Globus pallidus (tissue), 1 donor: ENCODE data around the gene SNX32.

Experiments
- DNase-seq: peaks from one replicate; pipeline ENCODE4 v3.0.0-alpha.2; 2015; ENCODE audit warnings: low spot score

SNX32 gene

GRCh38 chr11:65797711-65798110 is 36.1 kb upstream of the SNX32 start:
- DNase-seq: no peak

GRCh38 chr11:65798882-65799281 is 34.9 kb upstream of the SNX32 start:
- DNase-seq: no peak

- no peak for DNase-seq
Measured at GRCh38 chr11:65801153-65801987, 32.4 kb upstream of the SNX32 start.

GRCh38 chr11:65802841-65803240 is 30.9 kb upstream of the SNX32 start:
- DNase-seq: no peak

- no peak for DNase-seq
Measured at GRCh38 chr11:65803797-65804492, 29.8 kb upstream of the SNX32 start.

GRCh38 chr11:65806979-65807378 is 26.8 kb upstream of the SNX32 start:
- DNase-seq: no peak

- no peak for DNase-seq
Measured at GRCh38 chr11:65808744-65809341, 24.9 kb upstream of the SNX32 start.

GRCh38 chr11:65809496-65809895 is 24.3 kb upstream of the SNX32 start:
- no peak for DNase-seq

- no peak for DNase-seq
Measured at GRCh38 chr11:65810046-65810868, 23.5 kb upstream of the SNX32 start.

GRCh38 chr11:65811764-65812475 is 21.8 kb upstream of the SNX32 start:
- DNase-seq: no peak

GRCh38 chr11:65814131-65814985 is 19.4 kb upstream of the SNX32 start:
- peak; percentile 18 for DNase-seq

GRCh38 chr11:65814986-65815565 is 18.7 kb upstream of the SNX32 start:
- no peak for DNase-seq

- no peak for DNase-seq
Measured at GRCh38 chr11:65816696-65817095, 17.1 kb upstream of the SNX32 start.

- peak; percentile 17 for DNase-seq
Measured at GRCh38 chr11:65817312-65817834, 16.4 kb upstream of the SNX32 start.

- DNase-seq: peak; percentile 89
Measured at GRCh38 chr11:65817835-65818680, 15.7 kb upstream of the SNX32 start.

GRCh38 chr11:65821107-65821506 is 12.7 kb upstream of the SNX32 start:
- no peak for DNase-seq

- no peak for DNase-seq
Measured at GRCh38 chr11:65822776-65823528, 10.8 kb upstream of the SNX32 start.
